ENCODE data around the gene SPACA4. TPM values are rescaled to one million over a fixed set of nuclear protein-coding genes. Genes with fewer than 3 reads are reported as not detected.

The SPACA4 gene
- total RNA-seq, 1 experiment from 2014 or later = not detected

DNA sequence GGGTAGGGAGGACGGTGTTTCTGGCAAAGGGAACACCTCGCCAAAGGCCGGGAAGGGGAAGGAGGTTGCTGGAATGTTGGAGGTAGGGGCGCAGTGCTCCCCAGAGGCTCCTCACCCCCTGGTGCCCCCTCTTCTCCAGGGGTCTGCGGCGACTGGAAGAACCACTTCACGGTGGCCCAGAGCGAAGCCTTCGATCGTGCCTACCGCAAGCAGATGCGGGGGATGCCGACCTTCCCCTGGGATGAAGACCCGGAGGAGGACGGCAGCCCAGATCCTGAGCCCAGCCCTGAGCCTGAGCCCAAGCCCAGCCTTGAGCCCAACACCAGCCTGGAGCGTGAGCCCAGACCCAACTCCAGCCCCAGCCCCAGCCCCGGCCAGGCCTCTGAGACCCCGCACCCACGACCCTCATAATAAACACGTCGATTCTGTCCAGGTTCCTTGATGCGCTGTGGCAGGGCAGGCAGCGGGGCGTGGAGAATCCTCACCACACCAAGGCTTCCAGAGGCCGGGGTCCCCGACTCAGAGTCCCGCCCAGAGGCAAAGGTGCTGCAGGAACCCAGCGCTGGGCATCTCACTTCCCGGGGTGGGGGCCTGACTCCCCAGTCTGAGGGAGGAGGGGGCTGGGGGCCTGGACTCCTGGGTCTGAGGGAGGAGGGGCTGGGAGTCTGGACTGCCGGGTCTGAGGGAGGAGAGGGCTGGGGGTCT lies 7.4 kb upstream of the SPACA4 start:
- Histone ChIP-seq H3K36me3 (ENCODE audit: control insufficient read depth, insufficient read depth, low read length) (no peaks in the 10 kb centered on the region), H3K9me3 (ENCODE audit: control insufficient read depth, insufficient read depth, low read depth, low read length) (no peaks in the 10 kb centered on the region), H3K4me3 (ENCODE audit: low read depth in 2 of 2, low read length in 2 of 2) (no peak overlapping the region), H3K4me1 (ENCODE audit: control insufficient read depth, insufficient read depth, low read length) (no peaks in the 10 kb centered on the region), H3K27me3 (ENCODE audit: control insufficient read depth, insufficient read depth, low read length) (no peaks in the 10 kb centered on the region), H3K27ac (ENCODE audit: low read length) (no peak overlapping the region)
- intact Hi-C loops (cut with micrococcal nuclease; ENCODE audit: unreplicated experiment) (no loop called here), in situ Hi-C loops (cut with HindIII; ENCODE audit: low pct_unique_long_range_greater_than_20kb, low sequenced_read_pairs) (no loop called here)
- DNase-seq (ENCODE audit: low read depth, low spot score) (no peak), ATAC-seq (no peak)
- CTCF ChIA-PET = no interaction called here
- POLR2A ChIA-PET = no interaction called here
- TF ChIP-seq, protein P1, sequence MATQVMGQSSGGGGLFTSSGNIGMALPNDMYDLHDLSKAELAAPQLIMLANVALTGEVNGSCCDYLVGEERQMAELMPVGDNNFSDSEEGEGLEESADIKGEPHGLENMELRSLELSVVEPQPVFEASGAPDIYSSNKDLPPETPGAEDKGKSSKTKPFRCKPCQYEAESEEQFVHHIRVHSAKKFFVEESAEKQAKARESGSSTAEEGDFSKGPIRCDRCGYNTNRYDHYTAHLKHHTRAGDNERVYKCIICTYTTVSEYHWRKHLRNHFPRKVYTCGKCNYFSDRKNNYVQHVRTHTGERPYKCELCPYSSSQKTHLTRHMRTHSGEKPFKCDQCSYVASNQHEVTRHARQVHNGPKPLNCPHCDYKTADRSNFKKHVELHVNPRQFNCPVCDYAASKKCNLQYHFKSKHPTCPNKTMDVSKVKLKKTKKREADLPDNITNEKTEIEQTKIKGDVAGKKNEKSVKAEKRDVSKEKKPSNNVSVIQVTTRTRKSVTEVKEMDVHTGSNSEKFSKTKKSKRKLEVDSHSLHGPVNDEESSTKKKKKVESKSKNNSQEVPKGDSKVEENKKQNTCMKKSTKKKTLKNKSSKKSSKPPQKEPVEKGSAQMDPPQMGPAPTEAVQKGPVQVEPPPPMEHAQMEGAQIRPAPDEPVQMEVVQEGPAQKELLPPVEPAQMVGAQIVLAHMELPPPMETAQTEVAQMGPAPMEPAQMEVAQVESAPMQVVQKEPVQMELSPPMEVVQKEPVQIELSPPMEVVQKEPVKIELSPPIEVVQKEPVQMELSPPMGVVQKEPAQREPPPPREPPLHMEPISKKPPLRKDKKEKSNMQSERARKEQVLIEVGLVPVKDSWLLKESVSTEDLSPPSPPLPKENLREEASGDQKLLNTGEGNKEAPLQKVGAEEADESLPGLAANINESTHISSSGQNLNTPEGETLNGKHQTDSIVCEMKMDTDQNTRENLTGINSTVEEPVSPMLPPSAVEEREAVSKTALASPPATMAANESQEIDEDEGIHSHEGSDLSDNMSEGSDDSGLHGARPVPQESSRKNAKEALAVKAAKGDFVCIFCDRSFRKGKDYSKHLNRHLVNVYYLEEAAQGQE (IDR thresholded peaks at IDR 0.05; ENCODE audit: insufficient read depth in 1 of 2, low read depth in 2 of 2, low read length in 1 of 2) = no peak
- TF ChIP-seq, protein P2, sequence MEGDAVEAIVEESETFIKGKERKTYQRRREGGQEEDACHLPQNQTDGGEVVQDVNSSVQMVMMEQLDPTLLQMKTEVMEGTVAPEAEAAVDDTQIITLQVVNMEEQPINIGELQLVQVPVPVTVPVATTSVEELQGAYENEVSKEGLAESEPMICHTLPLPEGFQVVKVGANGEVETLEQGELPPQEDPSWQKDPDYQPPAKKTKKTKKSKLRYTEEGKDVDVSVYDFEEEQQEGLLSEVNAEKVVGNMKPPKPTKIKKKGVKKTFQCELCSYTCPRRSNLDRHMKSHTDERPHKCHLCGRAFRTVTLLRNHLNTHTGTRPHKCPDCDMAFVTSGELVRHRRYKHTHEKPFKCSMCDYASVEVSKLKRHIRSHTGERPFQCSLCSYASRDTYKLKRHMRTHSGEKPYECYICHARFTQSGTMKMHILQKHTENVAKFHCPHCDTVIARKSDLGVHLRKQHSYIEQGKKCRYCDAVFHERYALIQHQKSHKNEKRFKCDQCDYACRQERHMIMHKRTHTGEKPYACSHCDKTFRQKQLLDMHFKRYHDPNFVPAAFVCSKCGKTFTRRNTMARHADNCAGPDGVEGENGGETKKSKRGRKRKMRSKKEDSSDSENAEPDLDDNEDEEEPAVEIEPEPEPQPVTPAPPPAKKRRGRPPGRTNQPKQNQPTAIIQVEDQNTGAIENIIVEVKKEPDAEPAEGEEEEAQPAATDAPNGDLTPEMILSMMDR (IDR thresholded peaks at IDR 0.05) = no peak
- TF ChIP-seq POLR2AphosphoS5 (IDR thresholded peaks at IDR 0.05; ENCODE audit: low read depth, low read length) = no peak
- TF ChIP-seq SIN3A (IDR thresholded peaks at IDR 0.05; ENCODE audit: borderline replicate concordance, insufficient read depth, low read depth, low read length) = no peak
- TF ChIP-seq TCF7L2 (IDR thresholded peaks at IDR 0.05; ENCODE audit: low read depth, low read length) = no peak
- no TSS peak for BruUV-seq (replicated peaks)

DNA sequence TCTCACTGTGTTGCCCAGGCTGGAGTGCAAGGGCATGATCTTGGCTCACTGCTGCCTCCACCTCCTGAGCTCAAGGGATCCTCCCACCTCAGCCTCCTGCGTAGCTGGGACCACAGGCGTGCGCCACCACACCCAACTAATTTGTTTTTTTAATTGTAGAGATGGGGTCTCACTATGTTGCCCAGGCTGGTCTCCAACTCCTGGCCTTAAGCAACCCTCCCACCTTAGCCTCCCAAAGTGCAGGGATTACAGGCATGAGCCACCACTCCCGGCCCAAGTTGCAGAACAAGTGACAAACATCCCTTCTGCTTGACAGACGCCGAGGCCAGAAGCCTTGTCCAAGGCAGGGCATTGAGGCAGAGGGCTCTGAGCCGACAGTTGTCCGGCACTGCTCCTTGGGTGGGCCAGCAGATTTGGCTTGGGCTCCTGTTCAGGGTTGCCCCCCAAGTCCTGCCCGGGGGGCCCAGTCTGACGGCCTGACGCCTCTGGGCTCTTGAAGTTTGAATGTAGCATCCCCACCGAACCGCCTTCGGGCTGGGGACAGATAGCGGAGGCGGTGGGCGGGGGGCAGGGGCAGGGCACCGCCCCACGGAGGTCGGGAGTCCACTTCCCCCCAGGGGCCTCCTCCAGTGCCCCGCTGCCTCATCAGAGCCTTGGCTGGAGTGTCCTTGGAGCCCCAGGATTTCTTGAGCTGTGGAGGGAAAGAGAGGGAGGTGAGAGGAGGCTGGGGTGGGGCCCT lies 5.7 kb upstream of the SPACA4 start:
- Histone ChIP-seq H3K36me3 (ENCODE audit: control insufficient read depth, insufficient read depth, low read length) (no peaks in the 10 kb centered on the region), H3K4me3 (ENCODE audit: low read depth in 2 of 2, low read length in 2 of 2) (no peak overlapping the region), H3K9me3 (ENCODE audit: control insufficient read depth, insufficient read depth, low read depth, low read length) (no peaks in the 10 kb centered on the region), H3K27me3 (ENCODE audit: control insufficient read depth, insufficient read depth, low read length) (no peaks in the 10 kb centered on the region), H3K4me1 (ENCODE audit: control insufficient read depth, insufficient read depth, low read length) (no peaks in the 10 kb centered on the region), H3K27ac (ENCODE audit: low read length) (no peak overlapping the region)
- no TSS peak for BruUV-seq (replicated peaks)
- no peak for ATAC-seq
- intact Hi-C loops (cut with micrococcal nuclease; ENCODE audit: unreplicated experiment) = no loop called here
- TF ChIP-seq POLR2AphosphoS5 (IDR thresholded peaks at IDR 0.05; ENCODE audit: low read depth, low read length) (no peak), TCF7L2 (IDR thresholded peaks at IDR 0.05; ENCODE audit: low read depth, low read length) (no peak), SIN3A (IDR thresholded peaks at IDR 0.05; ENCODE audit: borderline replicate concordance, insufficient read depth, low read depth, low read length) (no peak)
- TF ChIP-seq, protein P2 (IDR thresholded peaks at IDR 0.05) = no peak
- TF ChIP-seq, protein P1 (IDR thresholded peaks at IDR 0.05; ENCODE audit: insufficient read depth in 1 of 2, low read depth in 2 of 2, low read length in 1 of 2) = no peak
- no peak for DNase-seq (ENCODE audit: low read depth, low spot score)
- CTCF ChIA-PET = no interaction called here
- in situ Hi-C loops (cut with HindIII; ENCODE audit: low pct_unique_long_range_greater_than_20kb, low sequenced_read_pairs) = no loop called here
- POLR2A ChIA-PET = no interaction called here
